HepG2 (cell line): ENCODE results near the gene ANKRD55. TPM values are rescaled to one million over a fixed set of nuclear protein-coding genes. Genes with fewer than 3 reads are reported as not detected.

Source experiments
- ATAC-seq: fragments of 200-7000 bp; cut with Tn5 transposase; 3 replicates; pipeline ENCODE4 v1.9.1; 2020; ENCODE audit warnings: mild to moderate bottlenecking, moderate library complexity
- BruUV-seq: library from RNA; stranded (reverse); fragments of 400-500 nt; replicated peaks from 2 replicates; lab custom pipeline; 2021; lab: Mats Ljungman, UMichigan
- CTCF ChIA-PET: fragments of 300-600 bp; formaldehyde crosslinking; extraction: SDS; loops from one replicate; lab custom pipeline; 2021; ENCODE audit warnings: low total read pairs, inconsistent platforms, low intra/inter-chr PET ratio; lab: Yijun Ruan, JAX
- POLR2A ChIA-PET: fragments of 350-600 bp; sonication (Branson Sonifier 250); formaldehyde crosslinking; loops from one replicate; lab custom pipeline; 2020; ENCODE audit warnings: antibody characterized with exemption, inconsistent platforms; lab: Yijun Ruan, JAX
- DNase-seq: peaks from one replicate; pipeline ENCODE4 v3.0.0-alpha.2; 2015; ENCODE audit warnings: low spot score
- FAIRE-seq: peaks from 3 replicates; lab custom pipeline; 2011; peaks lifted over from hg19 to GRCh38; lab: Jason Lieb, UNC
- H2AFZ ChIP-seq: one replicate; pipeline ENCODE4 v1.6.1; 2011; ENCODE audit warnings: low read length, inconsistent platforms
- H3K27ac ChIP-seq: fragments of 300-600 bp; 3 replicates; pipeline ENCODE4 v1.8.0; 2011; ENCODE audit warnings: mixed run types, mild to moderate bottlenecking, mixed read lengths, low read length, inconsistent platforms; ENCODE audit not compliant: insufficient read depth; ENCODE audit errors: extremely low read length
- H3K27me3 ChIP-seq, 2 experiments: fragments of 200-600 bp in 1 of 2; 2 replicates in 1 of 2; 3 replicates in 1 of 2; pipeline versions ENCODE4 v1.6.0 to v1.8.0; 2011; ENCODE audit warnings: low read length in 2 of 2, mild to moderate bottlenecking in 2 of 2, moderate library complexity in 2 of 2, inconsistent platforms in 1 of 2; ENCODE audit not compliant: insufficient read depth in 2 of 2, control insufficient read depth in 1 of 2
- H3K36me3 ChIP-seq, 2 experiments: fragments of 200-600 bp in 1 of 2; replicated peaks in 1 of 2; 2 replicates in 1 of 2; 3 replicates in 1 of 2; pipeline versions ENCODE4 v1.5.1 to v1.8.0; 2011; ENCODE audit warnings: low read length in 2 of 2, inconsistent platforms in 1 of 2; ENCODE audit not compliant: insufficient read depth in 2 of 2, control insufficient read depth in 1 of 2
- H3K4me1 ChIP-seq: 2 replicates; pipeline ENCODE4 v1.5.1; 2012; ENCODE audit warnings: low read length, inconsistent platforms; ENCODE audit not compliant: insufficient read depth
- H3K4me2 ChIP-seq: 2 replicates; pipeline ENCODE4 v1.6.0; 2011; ENCODE audit warnings: low read depth, low read length, inconsistent platforms
- H3K4me3 ChIP-seq, 3 experiments: fragments of 200-600 bp in 1 of 3; sonication (generic), shearing (Covaris generic) in 1 of 3; replicated peaks in 1 of 3; 2 replicates each; pipeline ENCODE4 v1.5.1; 2011 to 2016; ENCODE audit warnings: low read length in 3 of 3, inconsistent platforms in 2 of 3, low read depth in 2 of 3, mild to moderate bottlenecking in 2 of 3, control low read depth in 1 of 3, mixed read lengths in 1 of 3; ENCODE audit not compliant: insufficient read depth in 1 of 3
- H3K79me2 ChIP-seq: one replicate; pipeline ENCODE4 v1.6.1; 2011; ENCODE audit warnings: low read length, inconsistent platforms; ENCODE audit not compliant: insufficient read depth
- H3K9ac ChIP-seq: 2 replicates; pipeline ENCODE4 v1.6.0; 2011; ENCODE audit warnings: mild to moderate bottlenecking, low read depth, low read length, inconsistent platforms; ENCODE audit not compliant: insufficient read depth
- H3K9me3 ChIP-seq: 2 replicates; pipeline ENCODE4 v1.5.1; 2012; ENCODE audit warnings: mild to moderate bottlenecking, low read length
- H4K20me1 ChIP-seq: 2 replicates; pipeline ENCODE4 v1.6.0; 2011; ENCODE audit warnings: inconsistent platforms, mild to moderate bottlenecking, low read length, moderate library complexity; ENCODE audit not compliant: insufficient read depth
- CENPX ChIP-seq: sonication (generic); formaldehyde crosslinking; IDR thresholded peaks from 2 replicates; pipeline ENCODE4 v1.9.0; 2021; ENCODE audit warnings: mild to moderate bottlenecking, missing genetic modification reagents, moderate library complexity
- CREB1 ChIP-seq, 2 experiments: fragments of 450-650 bp in 1 of 2; IDR thresholded peaks; 2 replicates each; pipeline ENCODE4 v1.6.1; 2016 to 2017; ENCODE audit warnings: control low read depth in 1 of 2, mild to moderate bottlenecking in 1 of 2, missing compliant biosample characterization in 1 of 2, missing genetic modification characterization in 1 of 2
- GABPB1 ChIP-seq: IDR thresholded peaks from 2 replicates; pipeline ENCODE4 v1.6.1; 2016; ENCODE audit warnings: mild to moderate bottlenecking, missing genetic modification reagents, moderate library complexity, missing compliant biosample characterization
- HOXA3 ChIP-seq: sonication (generic); formaldehyde crosslinking; IDR thresholded peaks from 2 replicates; pipeline ENCODE4 v1.5.0; 2020; ENCODE audit warnings: missing genetic modification reagents
- NBN ChIP-seq: fragments of 450-650 bp; conservative IDR thresholded peaks from 2 replicates; pipeline ENCODE4 v1.6.1; 2017
- NFYC ChIP-seq: IDR thresholded peaks from 2 replicates; pipeline ENCODE4 v1.6.1; 2016; ENCODE audit warnings: missing genetic modification reagents, missing compliant biosample characterization
- PHB2 ChIP-seq: fragments of 450-650 bp; IDR thresholded peaks from 2 replicates; pipeline ENCODE4 v1.6.1; 2018; ENCODE audit not compliant: partially characterized antibody
- STAG1 ChIP-seq: sonication (generic); formaldehyde crosslinking; IDR thresholded peaks from 2 replicates; pipeline ENCODE4 v1.4.0; 2020; ENCODE audit warnings: missing genetic modification reagents
- TSC22D2 ChIP-seq: sonication (generic); formaldehyde crosslinking; IDR thresholded peaks from 2 replicates; pipeline ENCODE4 v1.5.1; 2020; ENCODE audit warnings: missing genetic modification reagents, mild to moderate bottlenecking, borderline replicate concordance
- ZKSCAN1 ChIP-seq: fragments of 150-350 bp; IDR thresholded peaks from 2 replicates; pipeline ENCODE4 v1.6.1; 2014; ENCODE audit warnings: low read length
- ZKSCAN8 ChIP-seq: IDR thresholded peaks from 2 replicates; pipeline ENCODE4 v1.6.1; 2016; ENCODE audit warnings: borderline replicate concordance, missing genetic modification reagents, missing compliant biosample characterization
- ZNF10 ChIP-seq: sonication (generic); formaldehyde crosslinking; IDR thresholded peaks from 2 replicates; pipeline ENCODE4 v1.4.0; 2020; ENCODE audit warnings: mild to moderate bottlenecking, low read depth, missing genetic modification reagents, borderline replicate concordance
- ZNF780A ChIP-seq: sonication (generic); formaldehyde crosslinking; IDR thresholded peaks from 2 replicates; pipeline ENCODE4 v1.8.0; 2022; ENCODE audit warnings: mild to moderate bottlenecking, missing genetic modification reagents, moderate library complexity
- ZNF878 ChIP-seq: sonication (generic); formaldehyde crosslinking; IDR thresholded peaks from 2 replicates; pipeline ENCODE4 v1.8.1; 2023; ENCODE audit warnings: mild to moderate bottlenecking, missing genetic modification reagents, moderate library complexity
- WGBS: methylation state at CpG from one replicate; pipeline ENCODE4 v1.1.6; 2017; ENCODE audit warnings: low lambda C conversion rate; 5-methylcytosine and 5-hydroxymethylcytosine counted together
- in situ Hi-C: cut with HindIII; loops from 2 replicates; pipeline ENCODE4 v1.10.0; 2017; ENCODE audit warnings: low pct_unique_long_range_greater_than_20kb; ENCODE audit not compliant: extremely low pct_ligation_motif_present
- intact Hi-C: fragments of 100-400 bp; cut with micrococcal nuclease; formaldehyde crosslinking; loops from one replicate; pipeline ENCODE4 v1.10.0; 2022; ENCODE audit not compliant: unreplicated experiment
- polyA plus RNA-seq, 8 experiments: library from polyadenylated mRNA; depleted of rRNA in 3 of 8; stranded (reverse) in 7 of 8; unstranded in 1 of 8; fragments of >200 nt; fragmentation: Illumina TruSeq in 4 of 8; extraction: Trizol in 4 of 8; gene quantifications; 2 replicates each; pipeline versions ENCODE4 v1.2.1 to v1.2.3, GENCODE V29; 2011 to 2016; ENCODE audit warnings: low read depth in 4 of 8, missing spikeins in 1 of 8, mixed read lengths in 1 of 8; ENCODE audit not compliant: insufficient read depth in 1 of 8
- total RNA-seq, 5 experiments: library from RNA; depleted of rRNA; stranded (reverse); fragments of >200 nt; fragmentation: Illumina TruSeq; extraction: Trizol; gene quantifications; 2 replicates each; pipeline ENCODE4 v1.2.3, GENCODE V29; 2016; ENCODE audit warnings: low read depth in 1 of 5
- TF ChIP-seq, protein P1 (sequence below): sonication (generic); formaldehyde crosslinking; IDR thresholded peaks from 2 replicates; pipeline ENCODE4 v1.4.0; 2020; ENCODE audit warnings: missing genetic modification reagents
- TF ChIP-seq, protein P2 (sequence below): sonication (generic); formaldehyde crosslinking; IDR thresholded peaks from 2 replicates; pipeline ENCODE4 v1.8.0; 2022; ENCODE audit warnings: mild to moderate bottlenecking, missing genetic modification reagents, borderline replicate concordance
- TF ChIP-seq, protein P3 (sequence below): sonication (generic); formaldehyde crosslinking; IDR thresholded peaks from 2 replicates; pipeline ENCODE4 v1.5.0; 2020; ENCODE audit warnings: missing genetic modification reagents
- TF ChIP-seq, protein P4 (sequence below): sonication (generic); formaldehyde crosslinking; IDR thresholded peaks from 2 replicates; pipeline ENCODE4 v1.8.1; 2022; ENCODE audit warnings: mild to moderate bottlenecking, missing genetic modification reagents
- TF ChIP-seq, protein P5 (sequence below): sonication (generic); formaldehyde crosslinking; IDR thresholded peaks from 2 replicates; pipeline ENCODE4 v1.9.0; 2021; ENCODE audit warnings: missing genetic modification reagents, mild to moderate bottlenecking, borderline replicate concordance

Gene ANKRD55
- total and polyA plus RNA-seq, 2 of the 13 experiments (the other 11 are each of a cell fraction or from before 2014, with no cell fraction given): 0.11 to 0.28 TPM

DNA sequence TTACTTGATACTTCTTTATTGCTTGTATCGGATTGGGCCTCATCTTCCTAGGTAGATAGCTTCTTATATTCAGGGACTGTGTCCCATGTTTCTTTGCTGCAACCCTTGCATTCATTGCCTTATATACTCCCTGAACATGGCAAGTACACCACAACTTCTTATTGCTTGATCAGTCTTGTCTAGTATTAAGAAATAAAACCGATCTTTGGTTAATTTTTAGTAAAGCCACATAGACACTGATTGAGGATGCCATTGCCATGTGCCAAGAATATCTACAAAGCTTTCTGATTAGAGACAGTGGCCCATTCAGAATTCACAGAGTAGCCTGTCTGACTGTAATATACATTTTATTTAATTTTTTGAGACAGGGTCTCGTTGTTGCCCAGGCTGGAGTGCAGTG, 34.7 kb upstream of the ANKRD55 start (continued):
- TF ChIP-seq, protein P1, sequence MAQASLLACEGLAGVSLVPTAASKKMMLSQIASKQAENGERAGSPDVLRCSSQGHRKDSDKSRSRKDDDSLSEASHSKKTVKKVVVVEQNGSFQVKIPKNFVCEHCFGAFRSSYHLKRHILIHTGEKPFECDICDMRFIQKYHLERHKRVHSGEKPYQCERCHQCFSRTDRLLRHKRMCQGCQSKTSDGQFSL (CRISPR knock-in tag): no peak
- TF ChIP-seq, protein P2, sequence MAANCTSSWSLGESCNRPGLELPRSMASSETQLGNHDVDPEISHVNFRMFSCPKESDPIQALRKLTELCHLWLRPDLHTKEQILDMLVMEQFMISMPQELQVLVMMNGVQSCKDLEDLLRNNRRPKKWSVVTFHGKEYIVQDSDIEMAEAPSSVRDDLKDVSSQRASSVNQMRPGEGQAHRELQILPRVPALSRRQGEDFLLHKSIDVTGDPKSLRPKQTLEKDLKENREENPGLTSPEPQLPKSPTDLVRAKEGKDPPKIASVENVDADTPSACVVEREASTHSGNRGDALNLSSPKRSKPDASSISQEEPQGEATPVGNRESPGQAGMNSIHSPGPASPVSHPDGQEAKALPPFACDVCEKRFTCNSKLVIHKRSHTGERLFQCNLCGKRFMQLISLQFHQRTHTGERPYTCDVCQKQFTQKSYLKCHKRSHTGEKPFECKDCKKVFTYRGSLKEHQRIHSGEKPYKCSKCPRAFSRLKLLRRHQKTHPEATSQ (CRISPR knock-in tag): no peak
- TF ChIP-seq, protein P3, sequence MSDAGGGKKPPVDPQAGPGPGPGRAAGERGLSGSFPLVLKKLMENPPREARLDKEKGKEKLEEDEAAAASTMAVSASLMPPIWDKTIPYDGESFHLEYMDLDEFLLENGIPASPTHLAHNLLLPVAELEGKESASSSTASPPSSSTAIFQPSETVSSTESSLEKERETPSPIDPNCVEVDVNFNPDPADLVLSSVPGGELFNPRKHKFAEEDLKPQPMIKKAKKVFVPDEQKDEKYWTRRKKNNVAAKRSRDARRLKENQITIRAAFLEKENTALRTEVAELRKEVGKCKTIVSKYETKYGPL (CRISPR knock-in tag): no peak
- TF ChIP-seq ZNF878 (CRISPR knock-in tag) (no peak), ZNF10 (CRISPR knock-in tag) (no peak), ZNF780A (CRISPR knock-in tag) (no peak), PHB2 (no peak)

DNA sequence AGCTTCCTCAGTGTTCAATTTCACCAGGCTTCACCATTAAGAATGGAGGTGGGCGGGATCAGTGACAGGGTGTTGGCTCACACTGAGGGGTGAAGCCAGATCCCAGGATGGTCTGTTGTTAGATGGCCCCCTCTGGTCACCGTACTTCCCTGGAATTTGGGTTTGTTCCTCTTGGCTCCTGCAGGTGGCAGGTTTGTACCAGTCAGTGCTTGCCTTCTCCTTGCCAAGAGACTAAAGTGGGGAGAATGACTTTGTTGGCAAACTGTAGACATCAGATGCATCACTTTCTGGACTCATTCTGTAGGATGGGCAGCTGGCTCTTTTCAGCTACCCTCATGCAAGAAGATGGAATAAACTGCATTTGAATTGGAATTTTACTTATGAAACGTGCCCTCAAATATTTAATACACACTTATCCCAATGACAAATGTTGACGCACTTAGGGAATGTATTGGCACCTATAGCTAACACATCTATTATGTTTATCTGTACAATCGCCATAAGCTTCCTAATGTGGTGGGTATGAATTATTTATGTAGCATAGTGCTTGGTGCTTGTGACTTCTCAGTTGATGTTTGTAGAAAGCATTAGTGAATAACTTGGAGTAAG, 31.4 kb upstream of the ANKRD55 start:
- no peaks in the 10 kb centered on the region; a peak in 1 of 5 replicates for H3K27me3 ChIP-seq
- TF ChIP-seq TSC22D2 (no peak), CREB1 (IDR thresholded peaks at IDR 0.05) (no peak), CREB1 (CRISPR knock-in tag; IDR thresholded peaks at IDR 0.05) (no peak), HOXA3 (CRISPR knock-in tag) (no peak), NFYC (CRISPR knock-in tag) (no peak), ZKSCAN1 (no peak), GABPB1 (CRISPR knock-in tag) (no peak), ZKSCAN8 (CRISPR knock-in tag) (no peak), CENPX (CRISPR knock-in tag) (no peak), NBN (no peak), STAG1 (CRISPR knock-in tag) (peak; percentile 95)
- TF ChIP-seq, protein P4, sequence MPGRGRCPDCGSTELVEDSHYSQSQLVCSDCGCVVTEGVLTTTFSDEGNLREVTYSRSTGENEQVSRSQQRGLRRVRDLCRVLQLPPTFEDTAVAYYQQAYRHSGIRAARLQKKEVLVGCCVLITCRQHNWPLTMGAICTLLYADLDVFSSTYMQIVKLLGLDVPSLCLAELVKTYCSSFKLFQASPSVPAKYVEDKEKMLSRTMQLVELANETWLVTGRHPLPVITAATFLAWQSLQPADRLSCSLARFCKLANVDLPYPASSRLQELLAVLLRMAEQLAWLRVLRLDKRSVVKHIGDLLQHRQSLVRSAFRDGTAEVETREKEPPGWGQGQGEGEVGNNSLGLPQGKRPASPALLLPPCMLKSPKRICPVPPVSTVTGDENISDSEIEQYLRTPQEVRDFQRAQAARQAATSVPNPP (CRISPR knock-in tag): no peak
- TF ChIP-seq, protein P5, sequence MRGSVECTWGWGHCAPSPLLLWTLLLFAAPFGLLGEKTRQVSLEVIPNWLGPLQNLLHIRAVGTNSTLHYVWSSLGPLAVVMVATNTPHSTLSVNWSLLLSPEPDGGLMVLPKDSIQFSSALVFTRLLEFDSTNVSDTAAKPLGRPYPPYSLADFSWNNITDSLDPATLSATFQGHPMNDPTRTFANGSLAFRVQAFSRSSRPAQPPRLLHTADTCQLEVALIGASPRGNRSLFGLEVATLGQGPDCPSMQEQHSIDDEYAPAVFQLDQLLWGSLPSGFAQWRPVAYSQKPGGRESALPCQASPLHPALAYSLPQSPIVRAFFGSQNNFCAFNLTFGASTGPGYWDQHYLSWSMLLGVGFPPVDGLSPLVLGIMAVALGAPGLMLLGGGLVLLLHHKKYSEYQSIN (CRISPR knock-in tag): no peak

More for the DNA sequence above, 31.4 kb upstream of the ANKRD55 start:
- WGBS: 40% methylated on average over 5 of the region's 5 CpGs
- Histone ChIP-seq H3K4me1 (peaks cover 14% of the 10 kb centered on the region), H4K20me1 (no peaks in the 10 kb centered on the region), H3K27ac (no peak overlapping the region), H3K4me2 (no peak overlapping the region), H3K79me2 (no peaks in the 10 kb centered on the region), H2AFZ (no peak overlapping the region), H3K9ac (no peak overlapping the region), H3K4me3 (no peak overlapping the region), H3K9me3 (no peaks in the 10 kb centered on the region), H3K36me3 (no peaks in the 10 kb centered on the region)
- in situ Hi-C loops (loop anchor here (25.0 kb wide), 1 partner anchor 823 kb away; no protein-coding TSS in a partner anchor), intact Hi-C loops (loop anchor here (1.0 kb wide), 2 partner anchors 63 to 327 kb away; no protein-coding TSS in a partner anchor)
- DNase-seq (peak; percentile 59), FAIRE-seq (peak; percentile 91), ATAC-seq (peak; percentile 93)
- BruUV-seq: no TSS peak
- POLR2A ChIA-PET: no interaction called here
- CTCF ChIA-PET: no interaction called here
